Endothelial cell of hepatic sinusoid (primary cell): ENCODE data around the gene ST7.

ENCODE experiments used
- in situ Hi-C: cut with HindIII; loops from 2 replicates; pipeline ENCODE4 v1.10.0; 2017; ENCODE audit warnings: low sequenced_read_pairs

The ST7 gene

GRCh38 chr7:117120321-117120720, 167.0 kb downstream of the ST7 start:
- in situ Hi-C loops: loop anchor here (10.0 kb wide), 1 partner anchor 56 kb away; no protein-coding TSS in a partner anchor

GRCh38 chr7:117122036-117122435, 168.7 kb downstream of the ST7 start:
- in situ Hi-C loops: loop anchor here (10.0 kb wide), 1 partner anchor 57 kb away; no protein-coding TSS in a partner anchor

GRCh38 chr7:117122536-117122935, 169.2 kb downstream of the ST7 start:
- in situ Hi-C loops: loop anchor here (10.0 kb wide), 1 partner anchor 58 kb away; no protein-coding TSS in a partner anchor

- in situ Hi-C loops: loop anchor here (10.0 kb wide), 1 partner anchor 59 kb away; no protein-coding TSS in a partner anchor
Observed at GRCh38 chr7:117123311-117123926, 170.1 kb downstream of the ST7 start.

- in situ Hi-C loops: loop anchor here (5.0 to 10.0 kb wide), 2 partner anchors 60 to 117 kb away; no protein-coding TSS in a partner anchor
Observed at GRCh38 chr7:117124591-117125220, 171.4 kb downstream of the ST7 start.

- in situ Hi-C loops: loop anchor here (5.0 to 10.0 kb wide), 2 partner anchors 62 to 119 kb away; no protein-coding TSS in a partner anchor
Observed at GRCh38 chr7:117126676-117127075, 173.4 kb downstream of the ST7 start.

- in situ Hi-C loops: loop anchor here (5.0 to 10.0 kb wide), 2 partner anchors 63 to 120 kb away; no protein-coding TSS in a partner anchor
Observed at GRCh38 chr7:117127585-117128168, 174.4 kb downstream of the ST7 start.

GRCh38 chr7:117129521-117129955, 176.2 kb downstream of the ST7 start:
- in situ Hi-C loops: loop anchor here (5.0 to 10.0 kb wide), 2 partner anchors 65 to 122 kb away; no protein-coding TSS in a partner anchor

- in situ Hi-C loops: no loop called here
Observed at GRCh38 chr7:117130262-117130661, 177.0 kb downstream of the ST7 start.

GRCh38 chr7:117132321-117133120, 179.2 kb downstream of the ST7 start:
- in situ Hi-C loops: no loop called here

- in situ Hi-C loops: no loop called here
Observed at GRCh38 chr7:117133125-117133524, 179.8 kb downstream of the ST7 start.

- in situ Hi-C loops: no loop called here
Observed at GRCh38 chr7:117134411-117134810, 181.1 kb downstream of the ST7 start.

- in situ Hi-C loops: no loop called here
Observed at GRCh38 chr7:117134889-117135552, 181.7 kb downstream of the ST7 start.

GRCh38 chr7:117135553-117135891, 182.2 kb downstream of the ST7 start:
- in situ Hi-C loops: no loop called here

GRCh38 chr7:117137868-117138267, 184.6 kb downstream of the ST7 start:
- in situ Hi-C loops: no loop called here

- in situ Hi-C loops: no loop called here
Observed at GRCh38 chr7:117138495-117138894, 185.2 kb downstream of the ST7 start.

GRCh38 chr7:117138981-117139380, 185.7 kb downstream of the ST7 start:
- in situ Hi-C loops: no loop called here

GRCh38 chr7:117139397-117139984, 186.2 kb downstream of the ST7 start:
- in situ Hi-C loops: no loop called here

GRCh38 chr7:117140921-117141320, 187.6 kb downstream of the ST7 start:
- in situ Hi-C loops: no loop called here

GRCh38 chr7:117143066-117143465, 189.8 kb downstream of the ST7 start:
- in situ Hi-C loops: no loop called here
